ENCODE data around the gene RUNDC3A. TPM values are rescaled to one million over a fixed set of nuclear protein-coding genes. Genes with fewer than 3 reads are reported as not detected.

The RUNDC3A gene
- total and polyA plus RNA-seq, 2 of the 13 experiments (the other 11 are each of a cell fraction or from before 2014, with no cell fraction given): 0.25 TPM; not detected in 1

GRCh38 chr17:44363613-44364159 lies 55.3 kb downstream of the RUNDC3A start, which contains the start of gene FAM171A2 (continued):
- TF ChIP-seq ZNF574 (CRISPR knock-in tag; IDR thresholded peaks at IDR 0.05): peak; percentile 54; the same call in 1 of the 2 replicates
- TF ChIP-seq TGIF2 (CRISPR knock-in tag; IDR thresholded peaks at IDR 0.05): no peak
- TF ChIP-seq SP4 (CRISPR knock-in tag; IDR thresholded peaks at IDR 0.05): peak; percentile 66
- no peak for TF ChIP-seq RFX1 (IDR thresholded peaks at IDR 0.05)
- no peak for TF ChIP-seq AGO1 (IDR thresholded peaks at IDR 0.05; ENCODE audit: low read depth, low read length, poor library complexity, severe bottlenecking)
- no peak for TF ChIP-seq ZNF556 (CRISPR knock-in tag; IDR thresholded peaks at IDR 0.05; ENCODE audit: borderline replicate concordance)
- TF ChIP-seq FOSL1 (CRISPR knock-in tag; IDR thresholded peaks at IDR 0.05; ENCODE audit: borderline replicate concordance): no peak
- TF ChIP-seq NFE2L2 (IDR thresholded peaks at IDR 0.05; ENCODE audit: low read length): no peak
- no peak for TF ChIP-seq PITX1 (CRISPR knock-in tag; IDR thresholded peaks at IDR 0.05)
- TF ChIP-seq PBX2 (CRISPR knock-in tag; IDR thresholded peaks at IDR 0.05): no peak
- TF ChIP-seq DMTF1 (CRISPR knock-in tag; IDR thresholded peaks at IDR 0.05): no peak
- 0 out of 2 replicates have a peak, but pooled peaks have one; percentile 57 for TF ChIP-seq MAZ (IDR thresholded peaks at IDR 0.05; ENCODE audit: borderline replicate concordance, low read depth, low read length)
- TF ChIP-seq MAZ (CRISPR knock-in tag; IDR thresholded peaks at IDR 0.05; ENCODE audit: low read depth): peak; percentile 92
- no peak for TF ChIP-seq ZNF260 (CRISPR knock-in tag; IDR thresholded peaks at IDR 0.05; ENCODE audit: borderline replicate concordance, low read depth)
- TF ChIP-seq ZNF75D (CRISPR knock-in tag; IDR thresholded peaks at IDR 0.05; ENCODE audit: borderline replicate concordance): no peak
- no peak for TF ChIP-seq SYNCRIP (IDR thresholded peaks at IDR 0.05; ENCODE audit: insufficient read depth, low read depth, low read length)
- no peak for TF ChIP-seq SRSF9 (IDR thresholded peaks at IDR 0.05; ENCODE audit: borderline replicate concordance, insufficient read depth, low read depth, low read length, poor library complexity, severe bottlenecking)
- TF ChIP-seq SNAPC4 (CRISPR knock-in tag; IDR thresholded peaks at IDR 0.05): no peak
- no peak for TF ChIP-seq ZNF30 (CRISPR knock-in tag; IDR thresholded peaks at IDR 0.05)
